AG20443 (cell line): ENCODE data around the gene CASS4.

Experiments used
- DNase-seq: peaks from one replicate; pipeline ENCODE4 v3.0.0; 2012; ENCODE audit warnings: low spot score, mixed read lengths

Gene CASS4

DNA sequence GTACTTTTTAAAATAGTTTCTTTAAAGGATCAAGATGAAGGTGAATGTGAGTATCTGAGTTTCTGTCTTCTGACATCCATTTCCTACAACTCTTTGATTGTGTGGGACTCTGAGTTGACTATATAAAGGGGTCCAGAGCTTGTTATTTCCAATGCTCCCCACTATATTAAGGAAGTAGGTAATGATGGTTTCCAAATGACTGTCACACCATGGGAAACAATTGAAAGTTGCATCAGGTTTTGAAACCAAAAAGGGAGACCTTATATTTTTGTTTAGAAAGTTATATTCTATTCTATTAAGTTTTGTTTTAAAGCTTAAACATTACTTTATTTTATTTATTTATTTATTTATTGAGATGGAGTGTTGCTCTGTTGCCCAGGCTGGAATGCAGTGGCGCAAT lies 11.2 kb downstream of the CASS4 start:
- DNase-seq, result no peak

- DNase-seq, result no peak
Measured at GRCh38 chr20:56423886-56424285, 11.8 kb downstream of the CASS4 start.

- no peak for DNase-seq
Measured at GRCh38 chr20:56424931-56425330, 12.9 kb downstream of the CASS4 start.

DNA sequence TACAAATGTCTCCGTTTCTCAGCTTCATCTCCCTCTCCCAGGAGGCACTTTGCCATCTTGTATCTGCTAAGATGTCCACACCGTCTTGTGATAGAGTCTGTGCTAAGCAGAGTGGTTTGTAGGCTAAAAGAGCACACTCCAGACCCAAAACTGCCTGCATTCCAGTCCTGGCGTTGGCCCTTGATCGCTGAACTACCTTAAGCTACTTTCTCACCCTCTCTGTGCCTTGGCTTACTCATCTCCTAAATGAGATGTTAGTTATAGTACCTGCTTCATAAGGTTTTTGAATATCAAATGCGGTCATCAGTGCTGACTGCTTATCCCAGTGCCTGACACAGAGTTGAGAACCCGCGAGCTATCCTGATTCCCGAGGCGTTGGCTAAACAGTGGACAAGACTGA lies 14.0 kb downstream of the CASS4 start:
- no peak for DNase-seq

- DNase-seq, result no peak
Measured at GRCh38 chr20:56426926-56427325, 14.9 kb downstream of the CASS4 start.

DNA sequence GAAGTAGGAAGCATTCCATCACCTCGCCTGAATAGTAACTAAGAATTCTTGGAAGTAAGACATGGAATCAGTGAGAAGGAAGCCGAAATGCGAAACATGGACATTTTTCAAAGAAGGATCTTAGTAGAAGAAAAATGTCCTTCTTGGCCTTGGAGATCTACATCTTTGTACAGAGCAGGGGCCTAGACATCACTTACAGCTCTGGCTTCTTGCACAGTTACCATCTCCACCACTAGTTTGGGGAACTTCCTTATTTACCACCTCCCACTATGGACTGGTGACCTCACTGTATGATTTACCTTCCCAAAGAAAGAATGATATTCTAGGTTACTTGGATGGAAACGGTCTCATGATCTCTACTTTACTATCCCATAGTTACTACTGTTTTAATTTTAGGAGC lies 15.7 kb downstream of the CASS4 start:
- DNase-seq, result no peak

- DNase-seq, result no peak
Measured at GRCh38 chr20:56428410-56428809, 16.4 kb downstream of the CASS4 start.

- DNase-seq, result no peak
Measured at GRCh38 chr20:56428881-56429280, 16.8 kb downstream of the CASS4 start.

- DNase-seq, result peak; percentile 52
Measured at GRCh38 chr20:56429502-56429901, 17.4 kb downstream of the CASS4 start.

GRCh38 chr20:56429941-56430340 lies 17.9 kb downstream of the CASS4 start:
- DNase-seq, result no peak

GRCh38 chr20:56430461-56430860 lies 18.4 kb downstream of the CASS4 start:
- DNase-seq, result no peak

- no peak for DNase-seq
Measured at GRCh38 chr20:56430957-56431356, 18.9 kb downstream of the CASS4 start.

DNA sequence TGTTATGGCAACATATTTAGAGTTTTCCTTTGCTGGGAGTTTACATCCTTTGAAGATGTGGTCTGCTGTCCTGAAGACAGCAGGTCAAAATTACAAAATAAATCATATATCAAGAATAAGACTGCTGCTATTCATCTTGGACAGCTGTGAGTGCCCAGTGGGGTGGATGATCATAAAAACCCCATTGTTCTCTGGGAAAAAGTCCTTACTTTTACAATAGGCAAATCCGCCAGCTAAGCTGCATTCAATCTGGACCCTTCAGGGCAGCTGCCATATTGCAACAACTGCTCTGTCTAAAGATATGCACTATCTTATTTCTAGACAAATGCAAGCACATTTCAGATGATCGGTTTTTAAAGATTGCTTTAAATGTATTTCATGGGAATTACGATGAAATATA lies 19.4 kb downstream of the CASS4 start:
- no peak for DNase-seq

GRCh38 chr20:56433221-56433879 lies 21.3 kb downstream of the CASS4 start:
- DNase-seq, result peak; percentile 64

- DNase-seq, result peak; percentile 85
Measured at GRCh38 chr20:56433880-56434255, 21.8 kb downstream of the CASS4 start.

DNA sequence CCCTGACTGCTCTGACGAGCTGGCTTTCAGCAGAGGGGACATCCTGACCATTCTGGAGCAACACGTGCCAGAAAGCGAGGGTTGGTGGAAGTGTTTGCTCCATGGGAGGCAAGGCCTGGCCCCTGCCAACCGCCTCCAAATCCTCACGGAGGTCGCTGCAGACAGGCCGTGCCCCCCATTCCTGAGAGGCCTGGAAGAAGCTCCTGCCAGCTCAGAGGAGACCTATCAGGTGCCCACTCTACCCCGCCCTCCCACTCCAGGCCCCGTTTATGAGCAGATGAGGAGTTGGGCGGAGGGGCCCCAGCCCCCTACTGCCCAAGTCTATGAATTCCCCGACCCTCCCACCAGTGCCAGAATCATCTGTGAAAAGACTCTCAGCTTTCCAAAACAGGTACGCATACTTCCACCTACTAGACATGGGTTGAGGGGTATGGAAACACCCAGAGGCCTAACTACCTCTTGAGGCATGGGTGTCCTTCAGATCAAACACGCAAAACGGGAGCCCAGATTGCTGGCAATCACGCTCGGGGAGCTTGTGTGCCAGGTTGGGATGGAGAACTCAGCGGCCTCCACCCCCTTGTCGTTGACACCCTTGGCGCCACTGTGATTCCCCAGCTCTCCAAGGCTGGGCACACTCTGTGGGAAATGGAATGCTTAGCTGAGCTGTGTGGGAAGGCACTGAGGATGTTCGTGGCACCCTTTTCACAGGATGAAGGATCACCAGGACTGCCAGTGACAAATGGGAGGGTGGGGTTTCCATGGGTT lies 25.3 kb downstream of the CASS4 start:
- DNase-seq, result no peak

DNA sequence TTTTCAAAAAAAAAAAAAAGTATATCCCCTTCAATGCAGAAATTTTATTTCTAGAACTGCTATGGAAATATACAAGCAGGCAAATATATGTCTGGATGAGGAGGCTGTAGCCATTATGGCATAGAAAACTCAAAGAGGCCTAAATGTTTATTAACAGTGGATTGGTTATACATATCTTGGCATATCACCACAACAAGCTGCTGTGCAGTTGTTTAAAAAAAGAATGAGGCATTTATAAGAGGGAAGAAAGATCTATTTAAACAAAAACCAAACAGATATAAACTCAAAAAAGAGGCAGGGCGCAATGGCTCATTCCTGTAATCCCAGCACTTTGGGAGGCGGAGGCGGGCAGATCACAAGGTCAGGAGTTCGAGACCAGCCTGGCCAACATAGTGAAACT lies 26.2 kb downstream of the CASS4 start:
- DNase-seq, result no peak

GRCh38 chr20:56439771-56440291 lies 27.8 kb downstream of the CASS4 start:
- peak; percentile 96 for DNase-seq

GRCh38 chr20:56440346-56441007 lies 28.4 kb downstream of the CASS4 start:
- DNase-seq, result no peak

- DNase-seq, result no peak
Measured at GRCh38 chr20:56442389-56443365, 30.6 kb downstream of the CASS4 start.

- no peak for DNase-seq
Measured at GRCh38 chr20:56443654-56444540, 31.8 kb downstream of the CASS4 start.
